WTC11 (cell line): ENCODE measurements around the gene OPTN.

Experiments
- CTCF ChIP-seq: fragments of 200-600 bp; IDR thresholded peaks from 2 replicates; pipeline ENCODE4 v1.8.0; 2022; ENCODE audit warnings: antibody characterized with exemption
- FOXJ3 ChIP-seq: sonication (generic); formaldehyde crosslinking; IDR thresholded peaks from 2 replicates; pipeline ENCODE4 v1.9.0; 2021; ENCODE audit warnings: missing genetic modification reagents, mild to moderate bottlenecking, borderline replicate concordance
- HMGXB4 ChIP-seq: sonication (generic); formaldehyde crosslinking; IDR thresholded peaks from 2 replicates; pipeline ENCODE4 v1.8.1; 2023; ENCODE audit warnings: mild to moderate bottlenecking, moderate library complexity, missing genetic modification reagents
- NR1H2 ChIP-seq: sonication (generic); formaldehyde crosslinking; IDR thresholded peaks from 2 replicates; pipeline ENCODE4 v1.9.0; 2021; ENCODE audit warnings: mild to moderate bottlenecking, moderate library complexity, missing genetic modification reagents
- TEAD4 ChIP-seq: sonication (generic); formaldehyde crosslinking; IDR thresholded peaks from 2 replicates; pipeline ENCODE4 v1.8.0; 2022; ENCODE audit warnings: mild to moderate bottlenecking, missing genetic modification reagents
- TF ChIP-seq, protein P1 (sequence below): sonication (generic); formaldehyde crosslinking; IDR thresholded peaks from 2 replicates; pipeline ENCODE4 v1.8.0; 2023; ENCODE audit warnings: mild to moderate bottlenecking, missing genetic modification reagents

DNA sequence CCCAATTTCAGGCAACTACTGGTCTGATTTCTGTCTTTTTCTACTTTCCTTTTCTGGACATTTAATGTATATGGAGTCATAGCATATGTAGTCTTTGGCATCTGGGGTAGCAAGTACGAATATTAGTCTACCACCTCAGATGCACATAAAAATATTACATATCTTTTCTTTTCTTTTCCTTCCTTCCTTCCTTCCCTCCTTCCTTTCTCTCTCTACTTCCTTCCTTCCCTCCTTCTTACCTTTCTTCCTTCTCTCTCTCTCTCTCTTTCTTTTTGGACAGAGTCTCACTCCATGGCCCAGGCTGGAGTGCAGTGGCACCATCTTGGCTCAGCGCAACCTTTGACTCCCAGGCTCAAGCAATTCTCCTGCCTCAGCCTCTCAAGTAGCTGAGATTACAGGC is 4.0 kb upstream of the OPTN start:
- TF ChIP-seq CTCF = no peak
- TF ChIP-seq FOXJ3 (CRISPR knock-in tag) = no peak
- TF ChIP-seq NR1H2 (CRISPR knock-in tag) = no peak
- TF ChIP-seq TEAD4 (CRISPR knock-in tag) = no peak
- TF ChIP-seq HMGXB4 (CRISPR knock-in tag) = no peak
- TF ChIP-seq, protein P1, sequence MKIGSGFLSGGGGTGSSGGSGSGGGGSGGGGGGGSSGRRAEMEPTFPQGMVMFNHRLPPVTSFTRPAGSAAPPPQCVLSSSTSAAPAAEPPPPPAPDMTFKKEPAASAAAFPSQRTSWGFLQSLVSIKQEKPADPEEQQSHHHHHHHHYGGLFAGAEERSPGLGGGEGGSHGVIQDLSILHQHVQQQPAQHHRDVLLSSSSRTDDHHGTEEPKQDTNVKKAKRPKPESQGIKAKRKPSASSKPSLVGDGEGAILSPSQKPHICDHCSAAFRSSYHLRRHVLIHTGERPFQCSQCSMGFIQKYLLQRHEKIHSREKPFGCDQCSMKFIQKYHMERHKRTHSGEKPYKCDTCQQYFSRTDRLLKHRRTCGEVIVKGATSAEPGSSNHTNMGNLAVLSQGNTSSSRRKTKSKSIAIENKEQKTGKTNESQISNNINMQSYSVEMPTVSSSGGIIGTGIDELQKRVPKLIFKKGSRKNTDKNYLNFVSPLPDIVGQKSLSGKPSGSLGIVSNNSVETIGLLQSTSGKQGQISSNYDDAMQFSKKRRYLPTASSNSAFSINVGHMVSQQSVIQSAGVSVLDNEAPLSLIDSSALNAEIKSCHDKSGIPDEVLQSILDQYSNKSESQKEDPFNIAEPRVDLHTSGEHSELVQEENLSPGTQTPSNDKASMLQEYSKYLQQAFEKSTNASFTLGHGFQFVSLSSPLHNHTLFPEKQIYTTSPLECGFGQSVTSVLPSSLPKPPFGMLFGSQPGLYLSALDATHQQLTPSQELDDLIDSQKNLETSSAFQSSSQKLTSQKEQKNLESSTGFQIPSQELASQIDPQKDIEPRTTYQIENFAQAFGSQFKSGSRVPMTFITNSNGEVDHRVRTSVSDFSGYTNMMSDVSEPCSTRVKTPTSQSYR (CRISPR knock-in tag) = no peak
